Measurements from ENCODE around the gene PRX.

PRX gene

GRCh38 chr19:40407714-40408597, 5.2 kb downstream of the PRX start:
- no peaks in the 10 kb centered on the region for H3K36me3 ChIP-seq
- H3K9me3 ChIP-seq: no peaks in the 10 kb centered on the region
- TF ChIP-seq, protein P1, sequence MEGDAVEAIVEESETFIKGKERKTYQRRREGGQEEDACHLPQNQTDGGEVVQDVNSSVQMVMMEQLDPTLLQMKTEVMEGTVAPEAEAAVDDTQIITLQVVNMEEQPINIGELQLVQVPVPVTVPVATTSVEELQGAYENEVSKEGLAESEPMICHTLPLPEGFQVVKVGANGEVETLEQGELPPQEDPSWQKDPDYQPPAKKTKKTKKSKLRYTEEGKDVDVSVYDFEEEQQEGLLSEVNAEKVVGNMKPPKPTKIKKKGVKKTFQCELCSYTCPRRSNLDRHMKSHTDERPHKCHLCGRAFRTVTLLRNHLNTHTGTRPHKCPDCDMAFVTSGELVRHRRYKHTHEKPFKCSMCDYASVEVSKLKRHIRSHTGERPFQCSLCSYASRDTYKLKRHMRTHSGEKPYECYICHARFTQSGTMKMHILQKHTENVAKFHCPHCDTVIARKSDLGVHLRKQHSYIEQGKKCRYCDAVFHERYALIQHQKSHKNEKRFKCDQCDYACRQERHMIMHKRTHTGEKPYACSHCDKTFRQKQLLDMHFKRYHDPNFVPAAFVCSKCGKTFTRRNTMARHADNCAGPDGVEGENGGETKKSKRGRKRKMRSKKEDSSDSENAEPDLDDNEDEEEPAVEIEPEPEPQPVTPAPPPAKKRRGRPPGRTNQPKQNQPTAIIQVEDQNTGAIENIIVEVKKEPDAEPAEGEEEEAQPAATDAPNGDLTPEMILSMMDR (IDR thresholded peaks at IDR 0.05): no peak
- no peak overlapping the region for H3K4me3 ChIP-seq (ENCODE audit: low read depth in 1 of 2, low read length in 1 of 2)
- peak overlapping the region; percentile 23 for H3K27ac ChIP-seq
- H3K27me3 ChIP-seq: peaks cover 22% of the 10 kb centered on the region
- H3K4me1 ChIP-seq (ENCODE audit: control insufficient read depth in 1 of 2, insufficient read depth in 1 of 2, low read depth in 1 of 2, low read length in 1 of 2): peaks cover 11 to 24% of the 10 kb centered on the region in 2 experiments

GRCh38 chr19:40403262-40403984, 9.8 kb downstream of the PRX start:
- H3K27ac ChIP-seq: peak overlapping the region; percentile 43
- H3K4me3 ChIP-seq (ENCODE audit: low read depth in 1 of 2, low read length in 1 of 2): peak overlapping the region; percentile 64 to 71
- H3K4me1 ChIP-seq (ENCODE audit: control insufficient read depth in 1 of 2, insufficient read depth in 1 of 2, low read depth in 1 of 2, low read length in 1 of 2): peaks cover 14 to 29% of the 10 kb centered on the region in 2 experiments

GRCh38 chr19:40400559-40400958, 12.6 kb downstream of the PRX start:
- H3K36me3 ChIP-seq: no peaks in the 10 kb centered on the region
- TF ChIP-seq, protein P1 (IDR thresholded peaks at IDR 0.05): no peak
- peaks cover 11 to 23% of the 10 kb centered on the region in 2 experiments for H3K4me1 ChIP-seq (ENCODE audit: control insufficient read depth in 1 of 2, insufficient read depth in 1 of 2, low read depth in 1 of 2, low read length in 1 of 2)
- H3K4me3 ChIP-seq (ENCODE audit: low read depth in 1 of 2, low read length in 1 of 2): no peak overlapping the region
- H3K27me3 ChIP-seq: peaks cover 63% of the 10 kb centered on the region
- no peaks in the 10 kb centered on the region for H3K9me3 ChIP-seq
- H3K27ac ChIP-seq: no peak overlapping the region

More at GRCh38 chr19:40403262-40403984, 9.8 kb downstream of the PRX start:
- Histone ChIP-seq H3K36me3 (no peaks in the 10 kb centered on the region), H3K9me3 (no peaks in the 10 kb centered on the region), H3K27me3 (peaks cover 44% of the 10 kb centered on the region)
- TF ChIP-seq, protein P1 (IDR thresholded peaks at IDR 0.05): peak; percentile 24

DNA sequence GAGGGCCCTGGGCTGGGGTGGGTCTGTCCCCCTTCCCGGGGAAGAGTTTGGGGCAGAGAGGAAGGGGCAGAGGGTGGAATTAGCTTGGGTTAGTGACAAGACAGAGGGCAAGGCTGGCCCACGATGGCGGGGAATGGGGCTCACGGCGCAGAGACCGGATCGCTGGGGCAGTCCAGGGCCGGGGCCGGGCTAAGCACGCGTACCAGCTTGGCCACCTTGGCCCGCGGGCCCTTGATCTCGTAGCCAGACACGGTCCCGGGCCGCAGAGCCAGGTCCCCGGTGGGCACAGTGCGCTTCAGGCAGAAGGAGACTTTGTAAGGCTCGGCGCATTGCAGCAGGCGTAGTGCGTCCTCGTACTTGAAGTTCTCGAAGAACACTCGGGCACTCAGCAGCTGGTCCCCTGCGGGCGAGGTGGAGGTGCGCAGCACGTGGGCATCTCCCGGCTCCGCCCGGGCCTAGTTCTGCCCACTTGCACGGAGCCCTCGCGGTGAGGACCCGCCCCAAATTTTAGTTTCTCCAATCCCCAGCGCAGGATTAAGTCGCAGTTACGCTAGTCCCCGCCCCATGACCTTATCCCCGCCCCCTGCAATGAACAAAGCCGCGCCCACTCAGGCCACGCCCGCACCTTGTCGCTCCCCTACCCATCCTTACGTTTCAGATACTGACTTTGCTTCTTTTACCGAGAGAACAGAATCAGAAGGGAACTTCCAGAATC, 14.6 kb downstream of the PRX start:
- Histone ChIP-seq H3K4me3 (ENCODE audit: low read depth in 1 of 2, low read length in 1 of 2) (peak overlapping the region in 1 of 2 experiments; percentile 10), H3K27ac (no peak overlapping the region)

GRCh38 chr19:40397568-40397906, 15.6 kb downstream of the PRX start:
- Histone ChIP-seq H3K4me3 (ENCODE audit: low read depth in 1 of 2, low read length in 1 of 2) (no peak overlapping the region), H3K4me1 (ENCODE audit: control insufficient read depth in 1 of 2, insufficient read depth in 1 of 2, low read depth in 1 of 2, low read length in 1 of 2) (peaks cover 7 to 8% of the 10 kb centered on the region in 2 experiments), H3K27me3 (peaks cover 39% of the 10 kb centered on the region), H3K36me3 (no peaks in the 10 kb centered on the region), H3K27ac (no peak overlapping the region), H3K9me3 (no peaks in the 10 kb centered on the region)
- TF ChIP-seq, protein P1 (IDR thresholded peaks at IDR 0.05): no peak

More for the DNA sequence above, 14.6 kb downstream of the PRX start:
- Histone ChIP-seq H3K9me3 (no peaks in the 10 kb centered on the region), H3K27me3 (peaks cover 49% of the 10 kb centered on the region), H3K4me1 (ENCODE audit: control insufficient read depth in 1 of 2, insufficient read depth in 1 of 2, low read depth in 1 of 2, low read length in 1 of 2) (peaks cover 11 to 15% of the 10 kb centered on the region in 2 experiments), H3K36me3 (no peaks in the 10 kb centered on the region)
- TF ChIP-seq, protein P1 (IDR thresholded peaks at IDR 0.05): no peak
